ENCODE results near the gene IL3RA.

GRCh38 chrX:1336948-1337779 is 579 bp downstream of the IL3RA start:
- TF ChIP-seq CTCF (IDR thresholded peaks at IDR 0.05; ENCODE audit: insufficient read depth, low read length, poor library complexity, severe bottlenecking) (no peak), EZH2phosphoT487 (conservative IDR thresholded peaks at IDR 0.05; ENCODE audit: low read length) (no peak)
